Measurements from ENCODE around the gene MTG2. TPM values are rescaled to one million over a fixed set of nuclear protein-coding genes. Genes with fewer than 3 reads are reported as not detected.

Gene MTG2
- polyA plus RNA-seq, 1 donor (not counting 4 experiments of a cell fraction or from before 2014, with no cell fraction given): 24.7 TPM

- DNase-seq (ENCODE audit: low read depth, low spot score) (no peak), FAIRE-seq (no peak)
- H3K4me1 ChIP-seq (ENCODE audit: control insufficient read depth, extremely low read depth, insufficient read depth, low read length): peaks cover 9% of the 10 kb centered on the region
- no peak overlapping the region for H3K27ac ChIP-seq (ENCODE audit: control insufficient read depth, insufficient read depth, low read length)
- no peaks in the 10 kb centered on the region for H3K79me2 ChIP-seq (ENCODE audit: control insufficient read depth, insufficient read depth, low read length)
- no peaks in the 10 kb centered on the region for H3K9me1 ChIP-seq (ENCODE audit: control insufficient read depth, extremely low read depth, insufficient read depth, low read length)
- H3K4me3 ChIP-seq (ENCODE audit: control insufficient read depth in 2 of 3, extremely low read depth in 1 of 3, insufficient read depth in 2 of 3, low read depth in 1 of 3, low read length in 3 of 3): no peak overlapping the region
- H2AFZ ChIP-seq (ENCODE audit: control insufficient read depth, low read length): no peak overlapping the region
- H3K9ac ChIP-seq (ENCODE audit: control insufficient read depth, extremely low read depth, insufficient read depth, low read length): no peak overlapping the region
- no peak for TF ChIP-seq EZH2 (IDR thresholded peaks at IDR 0.05; ENCODE audit: low read length)
- no peak for TF ChIP-seq CTCF (optimal IDR thresholded peaks at IDR 0.05 in 1 of 3, IDR thresholded peaks at IDR 0.05 in 1 of 3, conservative IDR thresholded peaks at IDR 0.05 in 1 of 3; ENCODE audit: extremely low read depth in 1 of 3, insufficient read depth in 2 of 3, low read length in 3 of 3)
- H3K4me2 ChIP-seq (ENCODE audit: control insufficient read depth, extremely low read depth, insufficient read depth, low read depth, low read length): no peak overlapping the region
- dilution Hi-C loops (cut with MboI; ENCODE audit: extremely low pct_ligation_motif_present, low sequenced_read_pairs): no loop called here
- H3K9me3 ChIP-seq (ENCODE audit: control insufficient read depth, low read depth, low read length): no peaks in the 10 kb centered on the region
- H4K20me1 ChIP-seq (ENCODE audit: control insufficient read depth, extremely low read depth, insufficient read depth, low read length): peaks cover 12% of the 10 kb centered on the region
- no peaks in the 10 kb centered on the region for H3K36me3 ChIP-seq (ENCODE audit: control insufficient read depth in 2 of 2, extremely low read depth in 1 of 2, insufficient read depth in 2 of 2, low read length in 2 of 2)
- H3K27me3 ChIP-seq (ENCODE audit: control insufficient read depth, extremely low read depth, insufficient read depth, low read length): peaks cover 39% of the 10 kb centered on the region
Observed at GRCh38 chr20:62209850-62210495, 27.1 kb downstream of the MTG2 start.

- peaks cover 44% of the 10 kb centered on the region for H3K27me3 ChIP-seq (ENCODE audit: control insufficient read depth, extremely low read depth, insufficient read depth, low read length)
- H2AFZ ChIP-seq (ENCODE audit: control insufficient read depth, low read length): no peak overlapping the region
- H4K20me1 ChIP-seq (ENCODE audit: control insufficient read depth, extremely low read depth, insufficient read depth, low read length): peaks cover 12% of the 10 kb centered on the region
- H3K4me1 ChIP-seq (ENCODE audit: control insufficient read depth, extremely low read depth, insufficient read depth, low read length): peaks cover 9% of the 10 kb centered on the region
- FAIRE-seq (no peak), DNase-seq (ENCODE audit: low read depth, low spot score) (no peak)
- no peaks in the 10 kb centered on the region for H3K36me3 ChIP-seq (ENCODE audit: control insufficient read depth in 2 of 2, extremely low read depth in 1 of 2, insufficient read depth in 2 of 2, low read length in 2 of 2)
- no peaks in the 10 kb centered on the region for H3K9me1 ChIP-seq (ENCODE audit: control insufficient read depth, extremely low read depth, insufficient read depth, low read length)
- no peaks in the 10 kb centered on the region for H3K79me2 ChIP-seq (ENCODE audit: control insufficient read depth, insufficient read depth, low read length)
- TF ChIP-seq EZH2 (IDR thresholded peaks at IDR 0.05; ENCODE audit: low read length) (no peak), CTCF (optimal IDR thresholded peaks at IDR 0.05 in 1 of 3, IDR thresholded peaks at IDR 0.05 in 1 of 3, conservative IDR thresholded peaks at IDR 0.05 in 1 of 3; ENCODE audit: extremely low read depth in 1 of 3, insufficient read depth in 2 of 3, low read length in 3 of 3) (no peak)
- no peaks in the 10 kb centered on the region for H3K9me3 ChIP-seq (ENCODE audit: control insufficient read depth, low read depth, low read length)
- no peak overlapping the region for H3K27ac ChIP-seq (ENCODE audit: control insufficient read depth, insufficient read depth, low read length)
- no peak overlapping the region for H3K4me2 ChIP-seq (ENCODE audit: control insufficient read depth, extremely low read depth, insufficient read depth, low read depth, low read length)
- dilution Hi-C loops (cut with MboI; ENCODE audit: extremely low pct_ligation_motif_present, low sequenced_read_pairs): no loop called here
- no peak overlapping the region for H3K9ac ChIP-seq (ENCODE audit: control insufficient read depth, extremely low read depth, insufficient read depth, low read length)
- H3K4me3 ChIP-seq (ENCODE audit: control insufficient read depth in 2 of 3, extremely low read depth in 1 of 3, insufficient read depth in 2 of 3, low read depth in 1 of 3, low read length in 3 of 3): no peak overlapping the region
Observed at GRCh38 chr20:62210496-62210855, 27.6 kb downstream of the MTG2 start.

Measured in keratinocyte (primary cell).